PFSK-1 (cell line): ENCODE results near the gene CFAP77.

Experiments
- POLR2AphosphoS5 ChIP-seq: IDR thresholded peaks from 2 replicates; pipeline ENCODE4 v1.6.1; 2012; ENCODE audit warnings: low read depth, mild to moderate bottlenecking, control low read depth, low read length, moderate library complexity
- TF ChIP-seq, protein P1 (sequence below), 2 experiments: IDR thresholded peaks; 2 replicates each; pipeline versions ENCODE4 v1.6.1 to v1.8.0; 2011 to 2012; ENCODE audit warnings: low read depth in 2 of 2, low read length in 2 of 2, control low read depth in 1 of 2, inconsistent platforms in 1 of 2, mild to moderate bottlenecking in 1 of 2, moderate library complexity in 1 of 2; ENCODE audit not compliant: insufficient read depth in 1 of 2

DNA sequence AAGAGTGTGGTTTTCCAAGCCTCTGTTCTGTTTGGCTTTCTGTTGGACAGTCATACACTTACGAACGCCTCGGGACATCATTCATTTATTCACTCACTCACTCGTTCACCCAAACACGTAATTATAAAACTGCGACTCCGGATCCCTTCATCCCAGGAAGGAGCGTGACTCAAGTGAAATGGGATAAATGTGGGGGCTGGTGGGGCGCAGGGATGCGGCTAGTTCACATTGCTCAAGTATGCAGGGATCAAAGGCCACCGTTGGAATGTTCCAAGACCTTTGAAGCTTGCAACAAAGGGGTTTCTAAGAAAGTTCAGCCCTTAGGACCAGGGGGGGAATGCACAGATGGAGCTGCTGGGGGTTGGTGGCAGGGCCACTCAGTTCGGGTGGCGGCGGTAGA lies 64.2 kb downstream of the CFAP77 start:
- TF ChIP-seq, protein P1, sequence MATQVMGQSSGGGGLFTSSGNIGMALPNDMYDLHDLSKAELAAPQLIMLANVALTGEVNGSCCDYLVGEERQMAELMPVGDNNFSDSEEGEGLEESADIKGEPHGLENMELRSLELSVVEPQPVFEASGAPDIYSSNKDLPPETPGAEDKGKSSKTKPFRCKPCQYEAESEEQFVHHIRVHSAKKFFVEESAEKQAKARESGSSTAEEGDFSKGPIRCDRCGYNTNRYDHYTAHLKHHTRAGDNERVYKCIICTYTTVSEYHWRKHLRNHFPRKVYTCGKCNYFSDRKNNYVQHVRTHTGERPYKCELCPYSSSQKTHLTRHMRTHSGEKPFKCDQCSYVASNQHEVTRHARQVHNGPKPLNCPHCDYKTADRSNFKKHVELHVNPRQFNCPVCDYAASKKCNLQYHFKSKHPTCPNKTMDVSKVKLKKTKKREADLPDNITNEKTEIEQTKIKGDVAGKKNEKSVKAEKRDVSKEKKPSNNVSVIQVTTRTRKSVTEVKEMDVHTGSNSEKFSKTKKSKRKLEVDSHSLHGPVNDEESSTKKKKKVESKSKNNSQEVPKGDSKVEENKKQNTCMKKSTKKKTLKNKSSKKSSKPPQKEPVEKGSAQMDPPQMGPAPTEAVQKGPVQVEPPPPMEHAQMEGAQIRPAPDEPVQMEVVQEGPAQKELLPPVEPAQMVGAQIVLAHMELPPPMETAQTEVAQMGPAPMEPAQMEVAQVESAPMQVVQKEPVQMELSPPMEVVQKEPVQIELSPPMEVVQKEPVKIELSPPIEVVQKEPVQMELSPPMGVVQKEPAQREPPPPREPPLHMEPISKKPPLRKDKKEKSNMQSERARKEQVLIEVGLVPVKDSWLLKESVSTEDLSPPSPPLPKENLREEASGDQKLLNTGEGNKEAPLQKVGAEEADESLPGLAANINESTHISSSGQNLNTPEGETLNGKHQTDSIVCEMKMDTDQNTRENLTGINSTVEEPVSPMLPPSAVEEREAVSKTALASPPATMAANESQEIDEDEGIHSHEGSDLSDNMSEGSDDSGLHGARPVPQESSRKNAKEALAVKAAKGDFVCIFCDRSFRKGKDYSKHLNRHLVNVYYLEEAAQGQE (IDR thresholded peaks at IDR 0.05; ENCODE audit: insufficient read depth in 1 of 2, low read depth in 2 of 2, low read length in 2 of 2): no peak
- no peak for TF ChIP-seq POLR2AphosphoS5
